CD4-positive, alpha-beta T cell treated with Interleukin-6 at 100 ng/mL for 8 hours (primary cell): ENCODE results near the gene LCN1.
"Not testable (repeated sequence)": the region's sequence is repeated elsewhere in the genome, so short reads cannot be mapped to it uniquely, and the experiment has no call there.

Source experiments
- DNase-seq: peaks from one replicate; pipeline ENCODE4 v3.0.0-alpha.2; 2020; ENCODE audit warnings: mixed read lengths, low spot score

LCN1 gene

GRCh38 chr9:135522137-135522877 lies 1.1 kb downstream of the LCN1 start:
- DNase-seq = no peak

- no peak for DNase-seq
Measured at GRCh38 chr9:135522931-135523330, 1.7 kb downstream of the LCN1 start.

GRCh38 chr9:135523521-135524129 lies 2.4 kb downstream of the LCN1 start:
- no peak for DNase-seq

- DNase-seq = no peak
Measured at GRCh38 chr9:135524130-135524861, 3.1 kb downstream of the LCN1 start.

GRCh38 chr9:135525241-135526088 lies 4.2 kb downstream of the LCN1 start:
- DNase-seq = no peak

- no peak for DNase-seq
Measured at GRCh38 chr9:135526089-135526729, 5.0 kb downstream of the LCN1 start.

GRCh38 chr9:135526730-135527571 lies 5.7 kb downstream of the LCN1 start:
- no peak for DNase-seq

GRCh38 chr9:135528842-135529435 lies 7.7 kb downstream of the LCN1 start:
- not testable (repeated sequence) for DNase-seq

- DNase-seq = no peak
Measured at GRCh38 chr9:135530146-135530545, 8.9 kb downstream of the LCN1 start.

GRCh38 chr9:135531096-135531495 lies 9.9 kb downstream of the LCN1 start:
- no peak for DNase-seq

- no peak for DNase-seq
Measured at GRCh38 chr9:135533113-135533512, 11.9 kb downstream of the LCN1 start.

GRCh38 chr9:135533674-135534073 lies 12.4 kb downstream of the LCN1 start:
- no peak for DNase-seq

- not testable (repeated sequence) for DNase-seq
Measured at GRCh38 chr9:135534192-135534711, 13.0 kb downstream of the LCN1 start.

- not testable (repeated sequence) for DNase-seq
Measured at GRCh38 chr9:135534826-135535225, 13.6 kb downstream of the LCN1 start.

GRCh38 chr9:135535631-135536030 lies 14.4 kb downstream of the LCN1 start:
- DNase-seq = not testable (repeated sequence)

GRCh38 chr9:135536216-135536615 lies 15.0 kb downstream of the LCN1 start:
- DNase-seq = no peak

- not testable (repeated sequence) for DNase-seq
Measured at GRCh38 chr9:135543262-135543894, 22.1 kb downstream of the LCN1 start.

GRCh38 chr9:135544981-135545635 lies 23.9 kb downstream of the LCN1 start:
- no peak for DNase-seq

- not testable (repeated sequence) for DNase-seq
Measured at GRCh38 chr9:135545646-135546176, 24.5 kb downstream of the LCN1 start, which contains the start of gene OBP2A. Gene OBP2A, plus strand, starts transcription at chr9:135546126. Its CDS starts 55 bp downstream, at chr9:135546181.
